ENCODE data around the gene SP140. TPM values are rescaled to one million over a fixed set of nuclear protein-coding genes. Genes with fewer than 3 reads are reported as not detected.
"Not testable (repeated sequence)": the region's sequence is repeated elsewhere in the genome, so short reads cannot be mapped to it uniquely, and the experiment has no call there.

Gene SP140
- total and polyA plus RNA-seq, 7 donors: 0.19 to 0.59 (median 0.35) TPM

DNA sequence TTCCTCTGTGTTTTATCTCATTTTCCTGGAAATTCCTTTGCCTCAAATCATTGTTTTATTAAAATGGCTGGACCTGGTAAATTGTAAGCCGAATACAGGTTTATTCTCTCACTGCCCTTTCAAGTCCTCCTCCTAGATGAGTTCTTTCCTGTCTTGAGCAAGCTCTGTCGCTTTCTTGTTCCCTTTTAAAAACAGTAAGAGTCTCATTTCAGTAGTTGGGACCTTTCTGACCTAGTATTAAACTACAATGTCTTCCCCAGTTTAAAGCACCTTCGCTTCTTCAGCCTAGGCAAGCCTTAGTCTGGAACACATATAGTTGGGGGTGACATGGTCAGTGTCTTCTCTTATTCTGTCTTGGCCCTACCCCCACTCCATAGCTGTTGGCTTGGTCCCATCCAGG, 60.5 kb downstream of the SP140 start:
- WGBS, 3 donors: 75 to 81% (median 76%) methylated on average over 3 of the region's 3 CpGs
- Histone ChIP-seq H3K4me1 (no peaks in the 10 kb centered on the region), H3K27ac (no peak overlapping the region), H3K36me3 (ENCODE audit: insufficient read depth in 1 of 2, low read depth in 1 of 2) (no peaks in the 10 kb centered on the region), H3K9me3 (no peaks in the 10 kb centered on the region), H3K4me3 (no peak overlapping the region), H3K27me3 (ENCODE audit: insufficient read depth in 3 of 3, low read length in 2 of 3) (no peaks in the 10 kb centered on the region)
- intact Hi-C loops (cut with DNase I): no loop called here
- ATAC-seq (no peak), DNase-seq (no peak)
- TF ChIP-seq CTCF (IDR thresholded peaks at IDR 0.05): no peak

DNA sequence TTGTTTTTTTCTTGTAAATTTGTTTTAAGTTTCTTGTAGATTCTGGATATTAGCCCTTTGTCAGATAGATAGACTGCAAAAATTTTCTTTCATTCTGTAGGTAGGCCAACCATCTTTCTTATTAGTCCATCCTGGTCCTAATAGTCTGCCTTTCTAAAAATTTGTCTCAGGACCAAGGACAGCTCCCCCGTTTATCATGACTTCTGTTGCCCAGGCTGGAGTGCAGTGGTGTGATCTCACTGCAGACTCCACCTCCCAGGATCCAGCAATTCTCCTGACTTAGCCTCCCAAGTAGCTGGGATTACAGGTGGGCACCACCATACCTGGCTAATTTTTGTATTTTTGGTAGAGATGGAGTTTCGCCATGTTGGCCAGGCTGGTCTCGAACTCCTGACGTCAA, 63.8 kb downstream of the SP140 start:
- ATAC-seq; H3K27me3 ChIP-seq (ENCODE audit: insufficient read depth in 3 of 3, low read length in 2 of 3); intact Hi-C loops (cut with DNase I); H3K4me1 ChIP-seq; H3K27ac ChIP-seq; H3K9me3 ChIP-seq; H3K36me3 ChIP-seq (ENCODE audit: insufficient read depth in 1 of 2, low read depth in 1 of 2); H3K4me3 ChIP-seq; DNase-seq: not testable (repeated sequence)
- 85 to 89% (median 85%) methylated on average over 4 of the region's 4 CpGs for WGBS, 3 donors

GRCh38 chr2:230295192-230295591, 69.7 kb downstream of the SP140 start:
- DNase-seq (no peak), ATAC-seq (no peak)
- no peak for TF ChIP-seq CTCF (IDR thresholded peaks at IDR 0.05)
- no peaks in the 10 kb centered on the region for H3K4me1 ChIP-seq
- H3K36me3 ChIP-seq (ENCODE audit: insufficient read depth in 1 of 2, low read depth in 1 of 2): no peaks in the 10 kb centered on the region
- H3K9me3 ChIP-seq: no peaks in the 10 kb centered on the region
- H3K27me3 ChIP-seq (ENCODE audit: insufficient read depth in 3 of 3, low read length in 2 of 3): peaks cover 0 to 3% (median 0%) of the 10 kb centered on the region in 3 donors
- WGBS, 3 donors: 86 to 93% (median 87%) methylated on average over 6 of the region's 6 CpGs
- H3K27ac ChIP-seq: no peak overlapping the region
- intact Hi-C loops (cut with DNase I): no loop called here
- no peak overlapping the region for H3K4me3 ChIP-seq

DNA sequence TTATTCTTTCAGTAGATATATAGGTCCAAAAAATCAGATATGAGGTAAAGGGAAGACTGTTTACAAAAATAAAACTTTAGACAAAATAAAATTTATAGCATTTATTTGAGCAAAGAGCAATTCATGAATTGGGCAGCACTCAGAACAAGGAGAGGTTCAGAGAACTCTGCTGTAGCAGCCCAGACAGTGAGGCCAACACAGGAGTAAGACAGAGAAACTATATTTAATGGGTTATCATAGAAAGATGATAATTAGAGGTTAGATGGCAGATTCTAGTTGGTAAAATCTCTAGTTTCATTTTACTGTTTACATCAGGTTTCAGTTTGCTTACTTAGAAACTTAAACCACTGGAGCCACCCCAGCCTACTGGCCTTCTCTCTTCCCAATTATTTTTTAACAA, 71.4 kb downstream of the SP140 start:
- ATAC-seq: no peak
- intact Hi-C loops (cut with DNase I): no loop called here
- H3K27me3 ChIP-seq (ENCODE audit: insufficient read depth in 3 of 3, low read length in 2 of 3): peaks cover 0 to 3% (median 0%) of the 10 kb centered on the region in 3 donors
- H3K4me1 ChIP-seq: no peaks in the 10 kb centered on the region
- TF ChIP-seq CTCF (IDR thresholded peaks at IDR 0.05): no peak
- no peak overlapping the region for H3K27ac ChIP-seq
- H3K9me3 ChIP-seq: no peaks in the 10 kb centered on the region
- no peak for DNase-seq
- no peak overlapping the region for H3K4me3 ChIP-seq
- no peaks in the 10 kb centered on the region for H3K36me3 ChIP-seq (ENCODE audit: insufficient read depth in 1 of 2, low read depth in 1 of 2)

GRCh38 chr2:230299618-230300017, 74.1 kb downstream of the SP140 start:
- no peak for TF ChIP-seq CTCF (IDR thresholded peaks at IDR 0.05)
- WGBS, 3 donors: 79 to 93% (median 93%) methylated on average over 2 of the region's 2 CpGs
- intact Hi-C loops (cut with DNase I): no loop called here
- ATAC-seq (no peak), DNase-seq (no peak)
- H3K36me3 ChIP-seq (ENCODE audit: insufficient read depth in 1 of 2, low read depth in 1 of 2): no peaks in the 10 kb centered on the region
- H3K27ac ChIP-seq: no peak overlapping the region
- no peak overlapping the region for H3K4me3 ChIP-seq
- no peaks in the 10 kb centered on the region for H3K4me1 ChIP-seq
- no peaks in the 10 kb centered on the region for H3K27me3 ChIP-seq (ENCODE audit: insufficient read depth in 3 of 3, low read length in 2 of 3)
- H3K9me3 ChIP-seq: no peaks in the 10 kb centered on the region
